HG03520 (cell line): ENCODE data around the gene ATL2.

Source experiments
- ATAC-seq: cut with Tn5 transposase; IDR thresholded peaks from one replicate; pipeline ENCODE4 v1.9.1; 2021; ENCODE audit warnings: mild to moderate bottlenecking, moderate library complexity; ENCODE audit not compliant: unreplicated experiment

ATL2 gene

GRCh38 chr2:38255211-38255610 is 121.9 kb downstream of the ATL2 start:
- ATAC-seq, result no peak

GRCh38 chr2:38254796-38255195 is 122.3 kb downstream of the ATL2 start:
- no peak for ATAC-seq

GRCh38 chr2:38251940-38252339 is 125.1 kb downstream of the ATL2 start:
- ATAC-seq, result no peak

GRCh38 chr2:38248707-38249106 is 128.4 kb downstream of the ATL2 start:
- ATAC-seq, result no peak

- no peak for ATAC-seq
These were observed 128.8 kb downstream of the ATL2 start for GRCh38 chr2:38248255-38248654.

- no peak for ATAC-seq
These were observed 131.0 kb downstream of the ATL2 start for GRCh38 chr2:38246105-38246504.

- no peak for ATAC-seq
These were observed 131.9 kb downstream of the ATL2 start for GRCh38 chr2:38245114-38245641.

GRCh38 chr2:38244301-38244700 is 132.8 kb downstream of the ATL2 start:
- ATAC-seq, result no peak
